AG09319 (cell line): ENCODE results near the gene ARSJ.

Experiments
- DNase-seq: peaks from one replicate; pipeline ENCODE4 v3.0.0-alpha.2; 2010; ENCODE audit warnings: low read depth; ENCODE audit errors: extremely low read depth
- CTCF ChIP-seq: IDR thresholded peaks from 2 replicates; pipeline ENCODE4 v1.5.1; 2011; ENCODE audit warnings: low read depth, mild to moderate bottlenecking, inconsistent platforms, low read length, moderate library complexity

Gene ARSJ

GRCh38 chr4:113982181-113982580 lies 2.7 kb upstream of the ARSJ start:
- no peak for TF ChIP-seq CTCF
- no peak for DNase-seq

DNA sequence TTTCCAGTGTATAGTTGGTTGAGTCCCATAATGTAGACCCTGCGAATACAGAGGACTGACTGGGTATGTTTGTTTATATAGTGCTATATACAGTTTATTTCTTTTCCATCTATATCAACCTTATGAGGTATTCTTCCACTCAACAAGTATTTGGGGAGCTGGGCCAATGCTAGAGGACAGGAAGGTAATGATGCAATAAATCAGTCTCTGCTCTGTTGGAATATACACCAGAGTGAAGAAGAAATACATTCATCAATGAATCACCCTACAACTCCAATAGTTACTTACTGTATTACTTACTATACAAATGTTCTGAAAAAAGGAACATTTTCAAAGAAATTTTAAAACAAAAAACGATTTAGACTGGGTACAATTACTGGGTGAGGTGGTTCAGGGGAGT lies 2.1 kb upstream of the ARSJ start:
- DNase-seq, result no peak
- TF ChIP-seq CTCF, result no peak

DNA sequence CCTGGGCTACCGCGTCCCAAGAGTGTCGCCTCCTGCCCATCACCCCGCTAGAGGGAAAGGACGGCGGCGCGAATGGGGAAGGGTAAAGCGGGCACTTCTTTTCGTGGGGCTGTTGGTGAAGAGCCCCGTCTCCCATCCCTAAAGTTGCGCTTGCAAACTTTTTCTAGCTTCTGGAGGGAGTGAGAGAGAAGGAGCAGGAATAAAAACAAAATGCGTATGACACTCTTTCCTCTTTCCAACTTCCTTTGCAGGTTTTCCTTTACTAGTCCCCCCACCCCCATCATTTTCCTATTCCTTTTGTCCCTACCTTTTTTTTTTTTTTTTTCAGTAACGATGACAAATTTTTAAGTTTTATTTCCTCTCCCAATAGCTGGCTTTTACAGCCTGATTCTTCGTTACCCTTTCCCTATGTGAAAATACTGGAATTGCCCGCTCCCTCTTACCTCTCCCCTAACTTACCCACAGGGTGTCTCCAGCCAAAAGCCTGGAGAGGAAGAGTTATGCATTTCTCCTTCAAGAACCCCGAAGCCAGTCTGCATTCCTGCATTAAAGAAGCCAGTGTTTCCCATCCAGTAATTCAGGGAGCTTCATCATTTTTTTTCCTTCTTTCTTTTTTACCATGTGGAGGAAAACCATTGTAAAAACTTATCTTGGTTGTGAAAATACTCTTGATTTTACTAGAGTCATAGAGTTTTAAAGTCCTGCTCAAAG lies 613 bp upstream of the ARSJ start:
- no peak; the same call in 1 of the 2 replicates for TF ChIP-seq CTCF
- DNase-seq, result no peak

GRCh38 chr4:113978561-113979147 lies 793 bp downstream of the ARSJ start:
- DNase-seq, result no peak
- TF ChIP-seq CTCF, result no peak

- DNase-seq, result no peak
- no peak for TF ChIP-seq CTCF
Measured at GRCh38 chr4:113978105-113978504, 1.3 kb downstream of the ARSJ start.

DNA sequence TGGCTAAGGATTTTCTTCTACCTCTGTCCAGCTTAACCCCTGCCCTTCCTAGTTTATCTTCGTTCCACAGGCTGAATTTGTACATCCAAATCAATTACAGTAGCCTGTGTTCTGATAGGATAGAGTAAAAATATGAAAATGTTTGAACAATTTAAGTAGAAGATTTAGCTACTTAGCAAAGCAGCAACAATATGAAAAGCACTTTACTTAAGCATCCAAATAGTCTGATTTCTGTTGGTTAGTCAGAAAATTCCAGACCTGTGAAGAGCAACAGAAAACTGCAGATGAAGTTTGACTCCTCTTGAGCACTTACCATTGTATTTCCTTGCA lies 2.0 kb downstream of the ARSJ start:
- TF ChIP-seq CTCF, result no peak
- DNase-seq, result no peak

DNA sequence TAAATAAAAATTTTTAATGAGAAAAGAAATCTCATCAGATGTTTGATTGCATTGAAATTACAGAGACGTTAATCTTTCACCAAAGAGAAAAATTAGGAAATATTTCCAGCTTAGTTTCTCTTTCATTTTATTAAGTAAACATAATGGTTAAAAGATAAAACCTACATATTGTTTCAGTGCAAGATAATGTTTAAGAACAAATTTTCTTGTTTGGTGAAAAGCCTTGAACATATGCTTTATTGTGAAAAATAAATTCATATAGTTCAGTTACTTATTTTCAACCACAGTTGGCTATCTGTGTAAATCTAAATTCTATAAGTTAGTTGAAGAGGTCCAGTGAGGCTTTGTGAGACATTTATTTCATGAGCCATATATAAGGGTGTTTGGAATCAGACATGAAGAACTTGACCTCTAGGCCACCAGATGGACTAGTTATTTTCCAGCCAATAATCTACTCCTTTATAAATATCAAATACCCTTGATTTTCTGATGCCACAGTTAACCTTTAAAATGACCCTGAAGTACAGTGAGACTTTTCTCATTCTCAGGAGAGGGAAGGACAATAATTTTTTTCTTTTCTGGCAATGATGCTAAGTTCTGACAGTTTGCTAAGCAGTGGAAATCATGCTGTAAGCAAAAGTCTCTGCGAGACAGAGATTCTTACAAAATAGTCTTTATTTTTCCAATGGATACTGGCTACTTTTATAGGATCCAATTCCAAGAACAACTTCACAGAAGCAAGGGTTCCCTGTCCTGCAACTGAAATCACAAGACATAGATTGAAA lies 2.5 kb downstream of the ARSJ start:
- DNase-seq, result no peak
- no peak for TF ChIP-seq CTCF
